CD4-positive, alpha-beta T cell treated with Interleukin-6 for 4 hours (primary cell): ENCODE data around the gene B4GALNT1.
"Not testable (repeated sequence)": the region's sequence is repeated elsewhere in the genome, so short reads cannot be mapped to it uniquely, and the experiment has no call there.

Source experiments
- DNase-seq: peaks from one replicate; pipeline ENCODE4 v3.0.0-alpha.2; 2020; ENCODE audit warnings: mixed read lengths

B4GALNT1 gene

DNA sequence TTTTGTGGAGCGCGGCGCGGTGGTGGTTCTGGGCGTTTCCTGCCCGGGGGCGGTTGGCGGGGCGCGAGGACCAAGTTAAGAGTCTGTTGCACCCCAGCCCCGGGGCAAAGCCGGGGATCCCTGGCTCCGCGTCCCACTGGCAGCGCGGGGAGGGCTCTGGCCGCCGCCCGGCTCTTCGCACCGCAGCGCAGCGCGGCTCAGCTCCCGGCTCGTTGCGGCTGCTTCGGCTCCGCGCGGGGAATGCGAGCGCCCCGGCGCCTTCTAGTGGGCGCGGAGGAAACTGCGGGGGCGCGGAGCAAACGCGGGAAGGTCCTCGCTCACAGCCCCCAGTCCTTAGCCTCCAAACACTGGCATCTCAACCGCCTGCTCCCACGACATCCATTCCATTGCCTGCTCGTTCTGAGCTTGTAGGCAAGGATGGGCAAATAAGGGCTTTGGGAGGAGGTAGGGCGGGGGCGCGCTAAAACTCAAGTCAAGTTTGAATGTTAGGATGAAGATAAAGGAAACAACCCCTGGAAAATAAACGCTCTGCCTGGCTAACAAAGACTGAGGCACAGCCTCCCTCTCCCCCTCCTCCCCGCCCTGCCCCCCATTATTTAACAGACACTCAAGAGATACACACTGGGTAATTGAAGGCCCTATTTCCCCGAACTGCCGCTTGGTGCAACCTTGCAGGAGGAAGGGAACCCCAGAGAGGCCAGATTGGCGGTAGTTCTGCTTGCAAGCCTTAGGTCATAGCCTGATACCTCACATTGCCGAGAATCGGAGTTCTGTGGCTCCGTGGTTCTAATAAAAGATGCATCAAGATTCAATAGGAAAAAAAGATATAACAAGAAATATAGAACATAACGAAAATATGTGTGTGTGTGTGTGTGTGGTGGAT lies at the start of gene B4GALNT1:
TSS of gene B4GALNT1 (minus strand) at position 244 of the 883 bp plus-strand sequence. CDS start 1,069 bp downstream, outside the sequence.
- DNase-seq, result peak; percentile 72

DNA sequence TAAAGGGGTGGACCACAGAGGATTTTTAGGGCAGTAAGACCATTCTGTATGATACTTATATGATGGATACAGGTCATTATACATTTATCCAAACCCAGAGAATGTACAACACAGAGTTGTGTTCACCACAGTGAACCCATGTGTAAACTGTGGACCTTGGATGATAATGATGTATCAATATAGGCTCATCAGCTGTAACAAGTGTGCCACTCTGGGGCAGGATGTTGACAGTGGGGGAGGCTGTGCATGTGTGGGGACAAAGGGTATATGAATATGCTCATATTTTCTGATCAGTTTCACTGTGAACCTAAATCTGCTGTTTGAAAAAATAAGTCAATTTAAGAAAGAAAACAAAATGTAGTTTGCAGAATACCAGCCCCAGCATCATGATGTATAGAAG lies 46.7 kb upstream of the B4GALNT1 start:
- DNase-seq, result no peak

DNA sequence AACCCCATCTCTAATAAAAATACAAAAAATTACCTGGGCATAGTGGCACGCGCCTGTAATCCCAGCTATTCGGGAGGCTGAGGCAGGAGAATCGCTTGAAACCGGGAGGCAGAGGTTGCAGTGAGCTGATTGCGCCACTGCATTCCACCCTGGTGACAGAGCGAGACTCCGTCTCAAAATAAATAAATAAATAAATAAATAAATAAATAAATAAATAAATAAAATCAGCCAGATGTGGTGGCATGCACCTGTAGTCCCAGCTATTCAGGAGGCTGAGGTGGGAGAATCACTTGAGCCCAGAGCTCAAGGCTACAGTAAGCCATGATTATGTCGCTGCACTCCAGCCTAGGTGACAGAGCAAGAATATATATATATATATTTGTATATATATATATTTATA lies 44.9 kb upstream of the B4GALNT1 start:
- not testable (repeated sequence) for DNase-seq

DNA sequence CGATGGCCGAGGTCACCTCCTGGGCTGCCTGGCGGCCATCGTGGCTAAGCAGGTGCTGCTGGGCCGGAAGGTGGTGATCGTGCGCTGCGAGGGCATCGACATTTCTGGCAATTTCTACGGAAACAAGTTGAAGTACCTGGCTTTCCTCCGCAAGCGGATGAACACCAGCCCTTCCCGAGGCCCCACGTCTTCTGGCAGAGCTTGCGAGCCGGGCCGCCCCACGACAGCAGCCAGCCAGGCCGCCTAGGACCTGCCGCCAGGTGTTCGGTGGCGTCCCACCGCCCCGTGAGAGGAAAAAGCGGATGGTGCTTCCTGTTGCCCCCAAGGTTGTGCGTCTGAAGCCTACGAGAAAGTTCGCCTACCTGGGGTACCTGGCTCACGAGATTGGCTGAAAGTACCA lies 41.7 kb upstream of the B4GALNT1 start:
- DNase-seq, result no peak

DNA sequence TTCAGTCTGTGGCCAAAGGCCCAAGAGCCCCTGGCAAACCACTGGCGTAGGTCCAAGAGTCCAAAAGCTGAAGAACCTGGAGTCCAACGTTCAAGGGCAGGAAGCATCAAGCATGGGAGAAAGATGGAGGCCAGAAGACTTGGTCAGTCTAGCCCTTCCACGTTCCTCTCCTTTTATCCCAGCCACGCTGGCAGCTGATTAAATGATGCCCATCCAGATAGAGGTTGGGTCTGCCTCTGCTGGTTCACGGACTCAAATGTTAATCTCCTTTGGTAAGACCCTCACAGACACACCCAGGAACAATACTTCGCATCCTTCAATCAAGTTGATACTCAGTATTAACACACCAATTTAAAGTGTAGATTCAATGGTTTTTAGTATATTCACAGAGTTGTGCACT lies 39.8 kb upstream of the B4GALNT1 start:
- no peak for DNase-seq

DNA sequence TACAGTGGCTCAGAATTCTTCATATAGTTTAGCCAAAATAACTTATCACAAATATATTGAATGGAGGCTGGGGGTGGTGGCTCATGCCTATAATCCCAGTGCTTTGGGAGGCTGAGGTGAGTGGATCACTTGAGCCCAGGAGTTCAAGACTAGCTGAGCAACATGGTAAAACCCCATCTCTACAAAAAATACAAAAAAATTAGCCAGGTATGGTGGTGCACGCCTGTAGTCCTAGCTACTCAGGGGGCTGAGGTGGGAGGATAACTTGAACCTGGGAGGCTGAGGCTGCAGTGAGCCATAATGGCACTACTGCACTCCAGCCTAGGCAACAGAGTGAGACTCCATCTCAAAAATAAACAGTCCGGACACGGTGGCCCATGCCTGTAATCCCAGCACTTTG lies 38.8 kb upstream of the B4GALNT1 start:
- not testable (repeated sequence) for DNase-seq

DNA sequence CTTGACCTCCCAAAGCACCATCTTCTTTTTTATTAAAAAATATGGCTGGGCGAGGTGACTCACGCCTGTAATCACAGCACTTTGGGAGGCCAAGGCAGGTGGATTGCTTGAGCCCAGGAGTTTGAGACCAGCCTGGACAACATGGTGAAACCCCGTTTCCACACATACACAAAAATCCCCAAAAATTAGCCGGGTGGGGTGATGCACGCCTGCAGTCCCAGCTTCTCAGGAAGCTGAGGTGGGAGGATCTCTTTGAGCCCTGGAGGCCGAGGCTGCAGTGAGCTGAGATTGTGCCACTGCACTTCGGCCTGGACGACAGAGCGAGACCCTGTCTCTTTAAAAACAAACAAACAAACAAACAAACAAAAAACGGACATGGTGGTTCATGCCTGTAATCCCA lies 36.7 kb upstream of the B4GALNT1 start:
- DNase-seq, result not testable (repeated sequence)

DNA sequence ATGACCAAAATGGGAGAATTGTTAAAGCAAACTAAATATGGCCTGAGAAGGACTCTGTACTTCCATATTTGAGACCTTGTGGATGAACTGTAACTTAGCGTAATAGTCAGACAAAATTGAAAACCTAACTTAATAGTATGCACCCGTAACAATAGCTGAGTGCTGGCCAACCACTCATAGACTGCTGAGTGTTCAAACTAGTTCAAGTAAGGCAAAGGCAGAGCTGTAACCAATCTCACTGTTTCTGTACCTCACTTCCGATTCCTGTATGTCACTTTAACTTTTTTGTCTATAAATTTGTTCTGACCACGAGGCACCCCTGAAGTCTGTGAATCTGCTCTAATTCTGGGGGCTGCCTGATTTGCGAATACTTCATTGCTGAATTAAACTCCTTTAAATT lies 33.9 kb upstream of the B4GALNT1 start:
- DNase-seq, result no peak

DNA sequence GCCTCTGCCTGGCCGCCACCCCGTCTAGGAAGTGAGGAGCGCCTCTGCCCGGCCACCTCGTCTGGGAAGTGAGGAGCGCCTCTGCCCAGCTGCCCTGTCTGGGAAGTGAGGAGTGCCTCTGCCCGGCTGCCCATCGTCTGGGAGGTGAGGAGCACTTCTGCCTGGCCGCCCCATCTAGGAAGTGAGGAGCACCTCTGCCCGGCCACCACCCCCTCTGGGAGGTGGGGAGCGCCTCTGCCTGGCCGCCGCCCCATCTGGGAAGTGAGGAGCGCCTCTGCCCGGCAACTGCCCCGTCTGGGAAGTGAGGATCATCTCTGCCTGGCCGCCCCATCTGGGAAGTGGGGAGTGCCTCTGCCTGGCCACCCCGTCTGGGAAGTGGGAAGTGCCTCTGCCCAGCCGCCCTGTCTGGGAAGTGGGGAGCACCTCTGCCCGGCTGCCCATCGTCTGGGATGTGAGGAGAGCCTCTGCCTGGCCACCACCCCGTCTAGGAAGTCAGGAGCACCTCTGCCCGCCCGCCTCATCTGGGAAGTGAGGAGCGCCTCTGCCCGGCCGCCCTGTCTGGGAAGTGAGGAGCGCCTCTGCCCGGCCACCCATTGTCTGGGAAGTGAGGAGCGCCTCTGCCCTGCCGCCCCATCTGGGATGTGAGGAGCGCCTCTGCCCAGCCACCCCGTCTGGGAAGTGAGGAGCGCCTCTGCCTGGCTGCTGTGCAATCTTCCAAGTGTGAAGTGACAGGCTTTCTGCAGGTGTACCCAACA lies 32.2 kb upstream of the B4GALNT1 start:
- DNase-seq, result not testable (repeated sequence)

DNA sequence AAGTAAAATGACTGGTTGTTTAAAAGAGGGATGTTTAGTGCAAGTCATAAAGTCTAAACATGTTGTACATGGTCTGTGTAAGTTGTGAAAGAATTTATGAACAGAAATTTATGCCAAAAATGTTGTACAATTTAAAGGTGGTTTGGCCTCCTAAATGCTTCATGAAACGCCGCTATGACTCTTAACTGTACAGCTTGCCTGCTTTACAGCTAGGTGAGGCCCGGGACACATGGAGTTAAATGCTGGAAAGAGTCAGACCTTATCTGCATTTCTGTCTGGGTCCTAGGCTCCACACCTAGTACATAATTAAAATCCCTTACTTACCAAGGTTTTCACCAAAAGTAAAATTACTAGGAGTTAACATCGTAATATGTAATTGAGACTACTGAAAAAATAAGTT lies 28.4 kb upstream of the B4GALNT1 start:
- DNase-seq, result no peak

DNA sequence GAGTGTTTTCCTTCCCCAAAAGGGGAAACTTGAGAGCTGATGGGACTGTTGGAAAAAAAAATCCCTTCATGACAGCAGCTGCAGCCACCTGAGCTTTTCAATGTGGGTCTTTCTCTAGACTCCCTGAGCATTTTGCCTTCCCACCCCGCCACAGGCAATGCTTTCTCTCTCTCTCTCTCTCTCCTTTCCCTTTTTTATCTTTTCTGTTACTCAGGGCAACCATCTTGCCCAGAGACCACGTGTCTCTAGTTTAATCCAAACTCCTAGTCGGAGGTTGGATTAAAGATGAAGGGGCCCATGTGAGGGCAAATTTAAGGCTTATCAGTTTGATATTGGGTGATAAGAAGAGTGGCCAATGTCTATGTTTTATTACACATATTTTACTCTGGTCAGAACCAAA lies 25.9 kb upstream of the B4GALNT1 start:
- no peak for DNase-seq

DNA sequence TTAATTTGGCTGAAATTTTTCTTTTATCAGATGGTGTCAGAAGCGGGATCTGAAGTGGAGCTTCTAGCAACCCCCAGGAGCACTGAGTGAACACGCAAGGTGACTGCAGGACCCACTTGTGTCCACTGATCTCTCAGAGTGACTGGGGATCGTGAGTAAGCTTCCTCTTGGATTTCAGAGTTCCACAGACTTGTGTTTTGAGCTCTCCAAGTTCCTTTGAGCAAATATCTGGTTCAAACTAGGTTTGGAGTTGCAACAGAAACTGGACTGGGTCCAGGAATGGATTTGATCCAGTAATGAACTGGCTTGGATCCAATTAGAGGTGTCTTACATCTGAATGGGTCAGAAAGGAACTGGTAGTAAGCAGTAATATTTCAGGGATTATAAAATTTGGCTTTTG lies 24.7 kb upstream of the B4GALNT1 start:
- no peak for DNase-seq

DNA sequence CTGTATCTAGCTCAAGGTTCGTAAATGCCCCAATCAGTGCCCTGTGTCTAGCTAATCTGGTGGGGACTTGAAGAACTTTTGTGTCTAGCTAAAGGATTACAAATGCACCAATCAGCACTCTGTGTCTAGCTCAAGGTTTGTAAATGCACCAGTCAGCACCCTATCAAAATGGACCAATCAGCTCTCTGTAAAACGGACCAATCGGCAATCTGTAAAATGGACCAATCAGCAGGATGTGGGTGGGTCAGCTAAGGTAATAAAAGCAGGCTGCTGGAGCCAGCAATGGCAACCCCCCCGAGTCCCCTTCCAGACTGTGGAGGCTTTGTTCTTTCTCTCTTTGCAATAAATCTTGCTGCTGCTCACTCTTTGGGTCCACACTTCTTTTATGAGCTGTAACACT lies 23.4 kb upstream of the B4GALNT1 start:
- DNase-seq, result not testable (repeated sequence)

DNA sequence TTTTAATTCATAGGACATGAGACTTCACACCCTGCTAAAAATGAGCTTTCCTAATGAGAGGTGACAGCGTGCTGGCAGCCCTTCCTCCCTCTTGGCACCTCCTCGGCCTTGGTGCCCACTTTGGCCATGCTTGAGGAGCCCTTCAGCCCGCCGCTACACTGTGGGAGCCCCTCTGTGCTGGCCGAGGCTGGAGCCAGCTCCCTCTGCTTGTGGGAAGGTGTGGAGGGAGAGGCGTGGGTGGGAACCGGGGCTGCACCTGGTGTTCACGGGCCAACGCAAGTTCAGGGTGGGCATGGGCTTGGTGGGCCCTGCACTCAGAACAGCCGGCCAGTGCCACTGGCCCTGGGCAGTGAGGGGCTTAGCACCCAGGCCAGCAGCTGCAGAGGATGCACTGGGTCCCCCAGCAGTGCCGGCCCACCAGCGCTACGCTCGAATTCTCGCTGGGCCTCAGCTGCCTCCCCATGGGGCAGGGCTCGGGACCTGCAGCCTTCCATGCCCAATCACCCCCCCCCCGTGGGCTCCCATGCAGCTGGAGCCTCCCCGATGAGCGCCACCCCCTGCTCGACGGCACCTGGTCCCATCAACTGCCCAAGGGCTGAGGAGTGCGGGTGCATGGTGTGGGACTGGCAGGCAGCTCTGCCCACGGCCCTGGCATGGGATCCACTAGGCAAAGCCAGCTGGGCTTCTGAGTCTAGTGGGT lies 22.7 kb upstream of the B4GALNT1 start:
- no peak for DNase-seq

DNA sequence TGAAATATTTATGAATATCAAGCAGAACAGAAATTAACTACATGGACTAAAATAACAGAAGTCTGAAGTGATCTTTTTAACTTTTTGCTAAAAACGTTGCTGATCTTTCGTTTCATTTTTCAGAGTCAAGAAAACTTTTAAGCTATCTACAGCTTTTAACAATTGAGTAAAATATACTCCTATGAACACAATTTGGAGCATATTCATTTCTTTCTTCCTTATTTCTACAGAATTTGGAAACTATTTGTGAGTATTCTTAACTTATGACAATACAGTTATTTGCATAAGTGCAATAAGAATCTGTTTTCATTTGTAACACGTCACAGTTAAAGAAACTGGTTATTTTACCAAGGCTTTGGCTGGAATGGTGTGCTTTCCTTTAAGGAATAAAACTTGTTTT lies 21.0 kb upstream of the B4GALNT1 start:
- no peak for DNase-seq

DNA sequence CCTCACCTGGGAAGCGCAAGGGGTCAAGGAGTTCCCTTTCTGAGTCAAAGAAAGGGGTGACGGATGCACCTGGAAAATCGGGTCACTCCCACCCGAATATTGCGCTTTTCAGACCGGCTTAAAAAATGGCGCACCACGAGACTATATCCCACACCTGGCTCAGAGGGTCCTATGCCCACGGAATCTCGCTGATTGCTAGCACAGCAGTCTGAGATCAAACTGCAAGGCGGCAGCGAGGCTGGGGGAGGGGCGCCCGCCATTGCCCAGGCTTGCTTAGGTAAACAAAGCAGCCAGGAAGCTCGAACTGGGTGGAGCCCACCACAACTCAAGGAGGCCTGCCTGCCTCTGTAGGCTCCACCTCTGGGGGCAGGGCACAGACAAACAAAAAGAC lies 13.7 kb upstream of the B4GALNT1 start:
- not testable (repeated sequence) for DNase-seq

DNA sequence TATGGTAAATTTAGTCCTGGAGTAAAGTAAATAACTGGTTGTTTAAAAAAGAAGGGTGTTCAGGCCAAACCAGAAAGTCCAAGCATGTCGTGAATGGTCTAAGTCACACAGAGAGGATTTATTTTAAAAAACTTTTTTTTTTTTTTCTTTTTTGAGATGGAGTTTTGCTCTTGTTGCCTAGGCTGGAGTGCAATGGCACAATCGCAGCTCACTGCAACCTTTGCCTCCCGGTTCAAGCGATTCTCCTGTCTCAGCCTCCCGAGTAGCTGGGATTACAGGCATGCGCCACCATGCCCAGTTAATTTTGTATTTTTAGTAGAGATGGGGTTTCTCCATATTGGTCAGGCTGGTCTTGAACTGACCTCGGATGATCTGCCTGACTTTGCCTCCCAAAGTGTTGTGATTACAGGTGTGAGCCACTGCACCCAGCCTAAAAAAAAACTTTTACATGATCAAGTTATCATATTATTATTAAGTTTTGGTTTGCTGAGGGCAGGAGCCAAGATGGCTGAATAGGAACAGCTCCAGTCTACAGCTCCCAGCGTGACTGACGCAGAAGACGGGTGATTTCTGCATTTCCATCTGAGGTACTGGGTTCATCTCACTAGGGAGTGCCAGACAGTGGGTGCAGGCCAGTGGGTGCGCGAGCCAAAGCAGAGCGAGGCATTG lies 13.1 kb upstream of the B4GALNT1 start:
- DNase-seq, result not testable (repeated sequence)

DNA sequence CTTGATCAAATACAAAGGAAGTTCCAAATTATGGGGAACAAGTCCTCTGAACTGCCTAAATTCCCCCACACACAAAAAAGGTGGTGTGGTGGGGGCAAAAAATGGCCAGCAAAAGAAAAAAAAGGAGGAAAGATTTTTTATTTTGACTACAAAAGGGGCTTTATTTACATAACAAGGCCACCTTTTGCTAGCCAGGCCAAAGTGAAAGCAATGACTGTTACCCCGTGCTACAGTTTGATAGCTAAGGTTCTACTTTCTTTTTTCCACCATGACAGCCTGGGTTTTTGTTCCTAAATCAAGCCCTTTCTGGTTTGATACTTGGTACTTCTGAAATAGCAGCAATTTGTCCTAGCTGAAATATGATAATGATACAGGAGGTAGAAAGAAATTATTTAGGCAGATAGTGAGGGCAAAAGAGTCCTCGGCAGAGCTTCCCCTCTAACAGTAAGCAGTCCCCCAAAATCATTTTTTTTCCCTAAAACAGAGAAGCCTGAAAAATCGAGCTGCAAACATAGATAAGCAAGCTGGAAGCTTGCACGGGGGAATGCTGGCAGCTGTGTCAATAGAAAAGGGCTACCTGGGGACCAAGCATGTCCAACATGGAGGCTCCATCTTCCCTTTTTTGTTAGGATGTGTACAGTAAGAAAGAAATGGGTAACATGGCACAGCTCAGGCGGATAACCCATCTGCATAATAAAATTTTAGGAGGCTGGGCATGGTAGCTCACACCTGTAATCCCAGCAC lies 8.9 kb upstream of the B4GALNT1 start:
- DNase-seq, result no peak

DNA sequence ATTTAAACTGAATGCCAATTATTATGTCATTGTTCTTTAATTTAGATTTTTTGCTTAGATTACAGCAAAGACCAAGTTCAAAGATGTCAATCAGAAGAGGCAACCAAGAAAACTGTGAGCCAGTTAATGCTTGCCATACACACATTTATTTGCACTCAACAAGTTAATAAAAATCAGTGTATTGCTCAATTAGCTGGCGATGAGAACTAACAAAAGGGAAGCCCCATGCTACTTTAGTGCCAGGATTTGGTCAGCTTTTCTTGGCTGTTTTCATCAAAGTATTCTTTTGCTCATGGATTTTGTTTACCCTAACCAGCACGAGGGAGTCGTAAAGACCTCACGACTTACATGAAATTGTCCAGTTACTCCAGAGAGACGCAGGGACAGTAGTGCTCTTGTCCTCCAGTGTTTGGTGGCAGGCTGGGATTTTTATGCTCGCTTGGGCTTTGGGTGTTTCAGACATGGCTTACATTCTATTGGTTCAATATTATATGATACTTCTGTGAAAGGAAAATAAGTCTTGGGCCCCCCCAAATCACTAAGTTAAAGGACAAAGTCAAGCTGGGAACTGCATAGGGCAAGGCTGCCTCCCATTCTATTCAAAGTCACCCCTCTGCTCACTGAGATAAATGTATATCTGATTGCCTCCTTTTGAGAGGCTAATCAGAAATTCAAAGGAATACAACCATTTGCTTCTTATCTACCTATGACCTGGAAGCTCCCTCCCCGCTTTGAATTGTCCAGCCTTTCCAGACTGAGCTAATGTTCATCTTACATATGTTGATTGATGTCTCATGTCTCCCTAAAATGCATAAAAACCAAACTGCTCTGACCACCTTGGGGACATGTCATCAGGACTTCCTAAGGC lies 7.4 kb upstream of the B4GALNT1 start:
- no peak for DNase-seq

DNA sequence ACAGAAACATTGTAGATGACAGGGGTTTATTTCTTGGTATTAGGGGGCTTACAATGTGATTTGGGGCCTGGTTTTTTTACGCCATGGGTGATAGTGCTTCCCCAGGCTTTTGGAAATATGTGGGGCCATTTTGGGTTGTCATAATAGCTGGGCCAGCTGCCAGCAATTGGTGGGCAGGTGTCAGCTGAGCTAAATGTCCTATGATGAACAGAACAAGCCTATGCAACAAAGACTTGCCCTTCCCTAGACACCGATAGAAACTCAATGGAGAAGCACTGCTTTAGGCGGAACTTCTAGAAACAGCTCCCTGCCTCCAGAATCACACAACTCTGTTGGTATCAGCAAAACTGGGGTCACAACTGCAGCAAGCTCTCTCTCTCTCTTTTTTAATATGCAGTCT lies 5.1 kb upstream of the B4GALNT1 start:
- DNase-seq, result no peak

DNA sequence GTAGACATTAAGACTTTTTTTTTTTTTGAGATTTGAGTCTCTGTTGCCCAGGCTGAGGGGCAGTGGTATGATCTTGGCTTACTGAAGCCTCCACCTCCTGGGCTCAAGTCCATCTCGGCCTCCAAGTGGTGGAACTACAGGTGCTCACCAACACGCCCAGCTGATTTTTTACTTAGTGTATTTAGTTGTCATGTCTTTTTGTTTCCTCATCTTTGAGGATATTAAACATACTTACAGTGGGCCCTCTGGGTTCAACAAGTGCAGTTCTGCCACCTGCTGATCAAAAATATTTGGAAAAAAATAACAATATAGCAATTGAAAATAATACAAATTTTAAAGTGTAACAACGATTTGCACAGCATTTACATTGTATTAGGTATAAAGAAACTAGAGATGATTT lies 4.4 kb upstream of the B4GALNT1 start:
- no peak for DNase-seq
